ENCODE measurements around the gene CCL18.
"Not testable (repeated sequence)": the region's sequence is repeated elsewhere in the genome, so short reads cannot be mapped to it uniquely, and the experiment has no call there.

CCL18 gene, protein sequence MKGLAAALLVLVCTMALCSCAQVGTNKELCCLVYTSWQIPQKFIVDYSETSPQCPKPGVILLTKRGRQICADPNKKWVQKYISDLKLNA

DNA sequence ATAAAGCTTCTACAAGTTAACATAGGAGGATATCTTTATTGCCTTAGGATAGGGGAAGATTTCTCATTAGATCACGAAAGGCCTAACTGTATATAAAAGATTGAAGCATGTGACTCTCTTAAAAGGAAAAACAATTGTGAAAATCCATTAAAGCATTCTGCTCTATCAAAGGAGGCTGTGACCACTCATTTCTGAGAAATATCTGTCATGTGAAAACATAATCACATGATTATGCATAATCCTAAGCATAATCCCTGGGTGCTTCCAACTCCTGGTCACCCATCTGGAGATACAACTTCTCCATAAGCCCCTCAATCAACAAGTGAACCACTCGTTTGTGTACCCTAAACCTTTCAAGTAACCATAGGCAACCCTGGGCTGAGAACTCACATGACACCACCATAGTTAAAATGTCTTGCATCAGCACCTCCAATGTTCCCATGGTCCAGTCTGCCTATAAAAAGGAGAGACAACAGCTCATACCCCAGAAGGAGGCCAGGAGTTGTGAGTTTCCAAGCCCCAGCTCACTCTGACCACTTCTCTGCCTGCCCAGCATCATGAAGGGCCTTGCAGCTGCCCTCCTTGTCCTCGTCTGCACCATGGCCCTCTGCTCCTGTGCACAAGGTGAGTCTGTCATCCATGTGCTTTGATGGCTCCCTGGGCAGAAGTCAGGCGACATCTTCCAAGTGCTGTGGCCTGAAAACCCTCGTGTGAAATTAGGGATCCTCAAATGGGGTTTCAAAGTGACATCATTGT lies at the start of gene CCL18:
CCL18 (plus strand) TSS at position 487 of the 756 bp plus-strand sequence; CDS start at position 558, 71 bp downstream.
- no peak for DNase-seq

DNA sequence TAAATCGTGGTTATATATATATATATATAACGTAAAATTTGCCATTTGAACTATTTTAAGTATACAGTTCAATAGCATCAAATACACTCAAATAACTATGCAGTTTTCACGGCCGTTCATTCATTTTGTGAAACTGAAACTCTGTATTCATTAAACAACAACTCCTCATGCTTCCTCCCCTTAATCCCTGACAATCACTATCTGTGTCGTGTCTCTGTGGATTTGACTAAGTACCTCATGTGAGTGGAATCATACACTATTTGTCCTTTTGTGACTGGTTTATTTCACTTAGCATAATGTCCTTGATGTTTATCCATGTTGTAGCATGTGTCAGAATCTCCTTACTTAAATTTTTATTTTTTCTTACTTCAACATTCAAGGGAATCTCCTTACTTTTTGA lies 49.1 kb upstream of the CCL18 start:
- DNase-seq, result no peak

DNA sequence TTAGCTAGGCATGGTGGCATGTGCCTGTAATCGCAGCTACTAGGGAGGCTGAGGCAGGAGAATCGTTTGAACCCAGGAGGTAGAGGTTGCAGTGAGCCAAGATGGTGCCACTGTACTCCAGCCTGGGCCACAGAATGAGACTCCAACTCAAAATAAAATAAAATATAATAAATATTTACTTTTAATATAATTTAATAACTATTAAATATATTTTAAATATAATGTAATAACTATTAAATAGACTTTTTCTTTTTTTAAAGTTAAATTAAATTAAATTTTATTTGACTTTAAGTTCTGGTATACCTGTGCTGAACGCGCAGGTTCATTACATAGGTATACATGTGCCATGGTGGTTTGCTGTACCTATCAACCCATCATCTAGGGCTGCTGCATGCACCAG lies 48.2 kb upstream of the CCL18 start:
- DNase-seq, result not testable (repeated sequence)

DNA sequence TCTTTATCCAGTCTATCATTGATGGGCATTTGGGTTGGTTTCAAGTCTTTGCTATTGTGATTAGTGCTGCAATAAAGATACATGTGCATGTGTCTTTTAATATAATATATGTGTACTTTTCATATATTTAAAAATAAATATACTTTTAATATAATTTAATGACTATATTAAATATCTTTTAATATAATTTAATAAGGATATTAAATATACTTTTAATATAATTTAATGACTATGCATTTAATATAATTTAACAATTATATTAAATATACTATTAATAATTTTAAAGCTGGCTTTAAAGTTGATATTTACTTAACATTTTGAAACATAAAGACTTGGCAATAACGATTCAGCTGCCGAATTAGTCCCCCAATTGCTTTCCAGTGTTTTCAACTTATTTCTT lies 47.5 kb upstream of the CCL18 start:
- no peak for DNase-seq

DNA sequence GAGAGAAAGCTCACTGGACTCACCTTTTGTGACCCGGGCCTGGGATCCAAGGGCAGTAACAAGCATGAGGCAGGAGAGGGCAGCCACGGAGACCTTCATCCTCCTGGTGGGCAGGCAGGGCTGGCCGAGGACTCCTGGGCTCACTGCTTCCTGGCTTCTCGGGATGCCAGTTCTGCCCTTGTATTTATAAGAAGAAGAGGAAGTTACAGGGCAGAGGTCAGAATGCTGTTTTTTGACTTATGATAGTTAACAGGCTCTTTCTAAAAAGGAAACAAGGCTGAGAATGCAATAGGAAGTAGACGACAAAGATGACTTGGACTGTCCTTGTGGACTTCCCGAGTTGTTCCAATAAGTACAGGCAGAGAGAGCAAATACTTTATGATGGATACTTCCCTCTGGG lies 46.3 kb upstream of the CCL18 start, which contains the start of gene CCL23:
CCL23 (minus strand) TSS at position 174 of the 400 bp plus-strand sequence; CDS start at position 99, 75 bp downstream.
- DNase-seq, result no peak

DNA sequence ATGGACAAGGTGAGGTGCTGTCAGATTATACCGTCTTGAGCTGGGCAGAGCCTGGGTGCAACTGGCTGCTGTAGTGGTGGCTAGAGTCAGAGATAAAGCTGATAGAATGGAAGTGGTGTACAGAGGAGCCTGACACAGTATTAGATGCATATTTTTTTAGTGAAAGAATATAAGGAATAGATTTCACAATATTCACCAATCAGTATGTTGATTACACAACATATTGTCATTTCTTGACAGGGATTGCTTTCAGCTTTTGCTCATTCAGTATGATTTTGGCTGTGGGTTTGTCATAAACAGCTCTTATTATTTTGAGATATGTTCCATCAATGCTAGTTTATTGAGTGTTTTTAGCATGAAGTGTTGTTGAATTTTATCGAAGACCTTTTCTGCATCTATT lies 44.6 kb upstream of the CCL18 start:
- DNase-seq, result no peak

DNA sequence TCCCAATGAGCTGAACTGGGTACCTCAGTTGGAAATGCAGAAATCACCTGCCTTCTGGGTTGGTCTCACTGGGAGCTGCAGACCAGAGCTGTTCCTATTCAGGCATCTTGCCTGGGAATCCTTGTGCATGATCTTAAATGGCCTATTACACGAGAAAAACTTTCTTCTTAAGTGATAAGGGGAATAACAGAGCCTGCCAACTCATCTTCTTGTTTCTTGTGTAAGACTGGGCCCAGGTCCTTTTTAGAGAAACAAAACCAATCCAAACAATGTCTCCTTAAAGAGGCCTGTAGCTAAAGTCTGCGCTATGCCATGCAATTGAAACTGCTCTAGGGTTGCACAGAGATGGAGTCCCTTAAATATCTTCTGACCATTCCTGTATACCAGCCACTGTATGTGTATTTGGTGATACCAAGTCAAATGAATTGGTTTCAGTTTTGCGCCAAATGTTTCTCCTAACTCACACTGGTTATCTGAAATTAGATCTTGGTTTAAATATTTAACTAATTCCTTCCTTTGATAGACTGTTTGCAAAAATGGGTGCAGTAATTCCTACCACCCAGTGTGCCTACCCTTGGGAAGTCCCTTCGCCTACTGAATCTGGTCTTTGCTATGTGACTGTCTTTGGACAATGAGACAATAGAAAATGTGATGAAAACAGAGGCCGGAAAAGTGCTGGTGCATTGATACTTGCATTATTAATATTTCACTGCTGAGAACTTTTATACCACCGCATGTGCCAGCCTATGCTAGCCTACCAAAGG lies 39.8 kb upstream of the CCL18 start:
- DNase-seq, result no peak

DNA sequence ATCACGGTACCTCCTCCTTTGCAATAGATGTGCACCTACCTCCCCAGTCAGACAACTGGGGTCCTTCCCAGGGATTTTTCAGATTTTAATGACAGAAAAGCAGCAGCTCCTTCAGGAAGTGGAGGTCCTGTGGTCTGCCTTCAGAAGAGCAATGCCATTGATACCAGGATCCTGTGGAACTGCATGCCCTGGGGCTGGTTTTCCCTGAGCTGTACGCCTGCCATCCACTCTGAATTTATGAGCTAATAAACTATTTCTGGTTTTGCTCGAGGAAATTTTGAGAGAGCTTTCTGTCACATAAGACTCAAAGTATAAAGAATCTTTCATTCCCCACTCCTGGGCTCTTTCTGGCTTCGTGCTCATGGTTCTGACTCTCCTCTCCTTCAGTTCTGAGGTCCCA lies 36.3 kb upstream of the CCL18 start:
- no peak for DNase-seq

DNA sequence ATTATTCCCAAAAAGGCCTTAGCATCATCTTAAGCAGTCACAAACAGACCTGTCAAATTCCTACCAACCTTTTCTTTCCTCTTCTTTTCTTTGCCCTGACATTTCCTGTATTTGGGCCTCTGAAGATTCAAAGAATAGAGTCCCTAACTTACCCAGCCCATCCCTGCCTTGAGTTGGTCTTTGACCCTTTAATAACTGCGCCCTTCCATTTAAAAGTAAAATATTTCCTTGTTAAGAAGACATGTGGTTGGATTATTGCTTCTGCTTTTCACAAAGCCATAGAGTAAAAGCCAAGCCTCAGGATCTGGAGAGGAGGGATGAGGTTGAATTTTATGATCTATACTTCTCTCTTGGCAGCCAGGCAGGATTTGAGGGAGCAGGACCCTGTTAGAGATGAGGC lies 33.1 kb upstream of the CCL18 start:
- no peak for DNase-seq

DNA sequence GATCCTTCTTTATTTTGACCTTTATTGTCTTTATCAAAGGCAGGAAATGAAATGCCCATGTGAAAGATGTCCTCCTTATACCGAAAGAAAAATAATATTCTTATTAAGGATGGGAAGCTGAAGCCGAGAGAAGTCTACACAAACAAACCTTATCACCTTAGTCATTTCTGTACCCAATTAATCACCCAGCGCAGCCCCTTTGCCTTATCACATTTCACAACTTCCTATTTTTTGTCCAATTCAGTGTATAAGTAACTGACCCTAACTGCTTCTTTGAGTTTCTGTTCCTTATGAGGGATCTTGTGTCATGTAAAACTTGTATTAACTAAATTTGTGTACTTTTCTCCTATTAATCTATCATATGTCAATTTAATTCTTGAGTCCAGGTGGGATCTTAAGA lies 29.9 kb upstream of the CCL18 start:
- DNase-seq, result no peak

DNA sequence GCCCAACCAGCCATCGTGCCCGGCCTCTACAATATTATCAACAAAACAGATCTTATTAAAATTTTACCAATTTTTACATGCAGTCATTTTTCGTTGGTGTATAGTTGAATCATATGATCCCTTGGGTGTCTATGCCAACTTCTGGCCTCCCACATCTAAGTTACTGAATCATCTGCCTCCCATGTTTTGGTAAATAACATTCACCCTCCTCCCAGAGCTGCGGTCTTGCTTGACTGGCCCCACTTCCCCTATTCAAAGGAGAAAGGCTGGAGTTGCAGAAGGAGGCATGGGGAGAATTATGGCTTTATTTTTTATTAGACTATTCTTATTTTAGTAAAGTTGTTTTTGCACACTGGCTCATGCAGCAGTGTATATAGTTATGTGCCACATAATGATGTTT lies 27.8 kb upstream of the CCL18 start:
- no peak for DNase-seq

DNA sequence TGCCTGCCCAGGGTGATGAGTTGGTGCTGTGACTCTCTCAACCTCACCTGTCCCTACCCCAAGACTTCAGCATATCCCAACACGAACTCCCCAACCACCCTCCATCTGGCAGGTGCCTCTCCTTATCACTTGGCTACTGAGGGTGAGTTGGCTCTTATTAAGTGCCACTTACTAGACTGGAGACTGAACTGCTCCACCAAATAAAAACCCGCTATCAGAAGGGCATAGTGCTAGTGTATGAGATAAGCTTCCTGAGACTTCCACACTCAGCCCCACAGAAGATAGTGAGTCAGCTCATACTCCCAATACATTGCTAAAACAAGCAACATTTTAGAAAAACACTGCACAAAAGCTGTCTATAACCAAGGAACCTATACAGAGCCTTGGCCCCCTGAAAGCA lies 16.0 kb upstream of the CCL18 start:
- no peak for DNase-seq

DNA sequence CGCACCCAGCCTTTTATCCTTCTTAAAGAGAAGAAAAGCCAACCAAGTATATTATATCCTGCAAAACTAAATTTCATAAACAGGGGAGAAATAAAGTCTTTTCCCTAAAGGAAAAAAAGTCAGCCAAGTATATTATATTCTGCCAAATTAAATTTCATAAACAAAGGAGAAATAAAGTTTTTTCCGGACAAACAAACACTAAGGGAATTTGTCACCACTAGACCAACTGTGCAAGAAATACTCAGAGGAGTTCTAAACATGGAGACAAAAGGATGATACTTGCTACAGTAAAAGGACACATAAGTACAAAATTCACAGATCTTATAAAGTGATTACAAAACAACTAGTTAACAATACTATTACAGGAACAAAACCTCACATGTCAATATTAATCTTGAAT lies 14.4 kb upstream of the CCL18 start:
- no peak for DNase-seq

DNA sequence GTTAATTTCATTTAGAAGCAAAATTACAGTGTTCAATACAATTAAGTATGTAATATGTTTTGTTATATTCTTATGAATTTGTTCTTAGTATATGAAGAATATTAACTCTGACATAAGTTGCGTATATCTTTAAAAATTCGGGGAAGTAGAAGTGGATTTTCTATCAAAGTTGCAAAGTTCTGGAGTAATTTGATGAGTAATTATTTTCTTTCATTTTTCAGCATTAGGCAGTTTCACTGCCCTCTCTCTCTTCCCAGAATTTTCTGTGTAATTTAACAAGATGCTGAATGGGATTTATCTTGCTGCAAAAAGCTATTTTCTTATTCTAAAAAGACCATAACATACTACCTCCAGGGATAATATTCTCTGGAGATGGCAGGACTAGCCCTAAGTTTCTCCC lies 8.9 kb upstream of the CCL18 start:
- no peak for DNase-seq

DNA sequence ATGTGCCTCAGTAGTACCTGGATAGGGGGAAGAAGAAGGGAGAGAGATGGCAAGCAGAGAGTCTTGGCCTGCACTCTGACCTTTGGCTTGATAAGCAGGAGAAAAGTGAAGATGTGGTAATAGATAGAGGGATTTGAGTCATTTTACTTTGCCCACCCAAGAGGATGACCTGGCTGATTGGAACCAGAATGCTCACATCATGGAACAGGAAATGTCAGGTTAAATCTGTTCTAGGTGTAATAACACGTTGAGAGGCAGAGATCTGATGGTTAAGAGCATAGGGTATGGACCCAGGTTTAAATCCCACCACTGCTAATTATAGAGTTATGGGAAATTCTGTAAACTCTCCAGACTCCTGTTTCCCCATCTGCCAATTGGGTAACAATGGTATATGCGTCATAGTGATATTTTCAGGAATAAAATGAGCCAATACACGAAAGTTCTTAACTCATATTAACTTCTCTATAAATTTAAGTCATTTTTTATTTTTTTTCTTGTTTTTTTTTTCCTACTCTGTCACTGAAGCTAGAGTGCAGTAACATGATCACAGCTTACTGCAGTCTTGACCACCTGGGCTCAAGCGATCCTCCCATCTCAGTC lies 8.1 kb upstream of the CCL18 start:
- DNase-seq, result no peak

DNA sequence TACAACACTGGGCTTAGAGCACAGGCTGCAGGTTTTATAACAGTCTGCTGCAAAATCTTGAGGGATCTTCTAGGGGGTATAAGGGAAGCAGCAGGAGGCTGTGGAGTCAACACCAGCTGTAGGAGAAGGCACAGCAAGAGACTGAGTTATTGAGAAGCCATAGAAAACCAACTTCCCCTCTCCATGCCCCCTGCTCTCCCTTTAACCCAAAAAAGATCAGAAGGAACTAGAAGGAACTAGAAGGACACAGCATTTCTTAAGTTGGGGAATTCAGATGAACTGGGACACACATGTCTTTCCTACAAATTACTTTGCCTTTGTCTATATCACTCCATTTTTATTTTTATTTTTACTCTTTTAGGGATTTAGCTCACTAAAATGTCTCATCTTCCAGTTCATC lies 6.2 kb upstream of the CCL18 start:
- no peak for DNase-seq

DNA sequence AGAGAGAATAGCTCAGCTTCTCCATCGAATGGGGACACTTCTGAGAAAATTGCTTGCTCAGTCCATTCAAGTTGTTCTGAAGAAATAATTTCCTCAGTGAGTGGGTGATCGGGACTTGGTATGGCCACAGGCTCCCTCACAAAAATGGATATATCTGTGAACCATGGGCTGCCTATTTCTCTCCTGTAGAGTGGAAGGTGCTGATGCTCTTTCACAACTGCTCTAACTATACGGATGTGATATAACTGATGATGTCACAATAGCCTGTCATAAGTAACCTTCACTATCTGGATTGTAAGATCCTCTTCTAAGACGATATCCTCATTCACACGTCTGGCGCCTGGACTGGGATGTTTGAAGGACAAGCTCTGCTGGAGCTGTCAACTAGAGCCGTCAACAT lies 4.7 kb upstream of the CCL18 start:
- no peak for DNase-seq

DNA sequence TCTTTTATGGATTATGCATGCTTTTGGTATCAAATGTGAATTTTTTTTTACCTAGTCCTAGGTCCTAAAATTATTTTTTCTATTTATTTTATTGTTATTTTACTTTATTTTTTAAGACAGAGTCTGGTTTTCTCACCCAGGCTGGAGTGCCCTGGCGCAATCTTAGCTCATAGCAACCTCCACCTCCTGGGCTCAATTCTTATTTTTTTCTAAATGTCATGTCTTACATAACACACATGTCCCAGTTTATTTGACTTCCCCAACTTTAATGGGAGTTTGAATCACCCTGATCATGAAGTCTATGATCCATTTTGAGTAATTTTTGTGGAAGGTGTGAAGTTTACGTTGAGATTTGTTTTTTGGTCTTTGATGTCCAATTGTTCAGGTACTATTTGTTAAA lies 3.3 kb upstream of the CCL18 start:
- no peak for DNase-seq

DNA sequence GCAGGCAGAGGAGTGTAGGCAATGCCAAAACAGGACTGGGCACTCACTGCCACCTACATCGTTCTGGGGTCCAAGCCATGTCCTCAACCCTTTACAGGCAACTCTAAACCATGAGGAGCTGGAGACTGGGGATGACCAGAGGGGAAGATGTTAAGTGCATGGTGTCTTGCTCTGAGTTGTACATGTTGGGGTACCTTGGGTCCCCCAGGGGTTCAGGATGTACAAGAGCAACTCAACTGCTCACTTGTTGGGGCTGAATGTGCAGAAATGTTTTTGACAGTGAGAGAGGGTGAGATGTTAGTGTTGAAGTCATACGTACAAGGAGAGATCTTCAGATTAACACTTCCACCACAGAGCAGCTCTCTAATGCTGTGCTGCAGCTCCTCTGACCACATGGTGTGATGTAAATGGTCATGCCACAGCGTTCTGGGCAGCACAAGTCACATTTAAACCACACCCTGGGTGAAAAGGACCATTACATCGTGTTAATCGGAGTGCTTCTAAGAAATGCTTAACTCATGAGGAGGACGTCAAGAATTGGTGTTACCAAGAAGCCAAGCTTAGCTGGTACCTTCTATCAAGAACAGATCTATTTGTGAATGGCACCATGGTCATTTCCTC lies 2.4 kb downstream of the CCL18 start:
- DNase-seq, result no peak

DNA sequence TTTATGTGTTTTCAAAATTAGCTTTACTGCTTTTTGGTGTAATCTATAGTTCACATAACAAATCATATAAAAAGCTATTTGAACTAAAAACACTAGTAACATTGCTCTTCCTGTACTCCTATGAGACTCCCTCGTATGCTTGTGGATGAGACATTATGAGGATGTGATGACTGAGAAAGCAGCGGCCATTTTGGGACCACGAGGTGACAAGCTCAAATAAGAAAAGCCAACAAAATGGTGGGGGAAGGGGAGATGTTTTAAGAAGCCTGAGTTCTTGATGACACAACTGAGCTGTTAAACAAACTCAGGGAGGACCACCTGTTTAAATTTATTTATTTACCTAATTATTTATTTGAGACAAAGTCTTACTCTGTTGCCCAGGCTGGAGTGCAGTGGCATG lies 4.5 kb downstream of the CCL18 start:
- no peak for DNase-seq

DNA sequence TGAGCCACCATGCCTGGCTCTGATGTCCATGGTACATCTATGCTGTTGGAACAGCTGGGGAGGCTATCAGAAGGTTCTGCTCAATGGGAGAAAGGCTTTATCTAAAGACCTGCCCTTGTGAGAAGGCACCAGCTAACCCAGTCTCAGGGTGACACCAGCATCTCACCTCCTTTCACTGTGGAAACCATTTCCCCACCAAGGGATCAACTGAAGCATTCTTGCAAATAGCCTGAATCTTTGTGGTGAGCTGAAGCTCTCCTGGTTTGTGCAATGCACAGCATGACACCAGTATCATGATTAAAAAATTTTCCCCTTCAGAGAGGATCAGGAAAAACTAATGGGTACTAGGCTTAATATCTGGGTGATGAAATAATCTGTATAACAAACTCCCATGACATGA lies 5.1 kb downstream of the CCL18 start:
- DNase-seq, result no peak

DNA sequence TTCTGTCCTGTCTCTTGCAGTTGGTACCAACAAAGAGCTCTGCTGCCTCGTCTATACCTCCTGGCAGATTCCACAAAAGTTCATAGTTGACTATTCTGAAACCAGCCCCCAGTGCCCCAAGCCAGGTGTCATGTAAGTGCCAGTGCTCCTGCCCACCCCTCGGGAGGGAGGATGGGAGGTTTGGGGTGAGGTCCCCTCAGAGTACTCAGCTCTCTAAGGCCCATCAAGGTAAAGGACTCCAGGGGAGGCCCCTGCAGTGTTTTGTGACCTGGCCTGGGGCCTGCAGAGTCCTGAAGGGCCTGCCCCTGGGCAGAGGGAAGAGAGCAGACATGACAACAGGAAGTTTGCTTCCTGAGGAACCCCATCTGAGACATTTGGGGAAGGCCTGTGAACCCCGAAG lies 6.4 kb downstream of the CCL18 start:
- DNase-seq, result no peak

DNA sequence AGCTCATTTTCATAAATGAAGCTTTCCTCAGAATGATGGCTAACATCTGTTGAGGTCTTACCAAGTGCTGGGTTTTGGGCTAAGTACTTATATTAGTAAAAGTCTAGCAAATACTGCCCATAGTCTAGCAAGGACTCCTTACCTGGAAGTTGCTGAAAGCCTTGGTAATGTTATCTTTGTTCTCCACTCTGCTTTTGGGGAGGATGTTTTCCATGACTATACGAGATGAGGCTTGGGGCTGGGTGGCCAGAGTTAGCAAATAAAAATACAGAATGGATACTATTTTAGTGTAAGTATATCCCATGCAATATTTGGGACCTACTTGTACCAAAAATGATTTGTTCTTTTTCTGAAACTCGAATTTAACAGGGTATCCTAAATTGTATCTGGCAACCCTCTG lies 7.7 kb downstream of the CCL18 start:
- no peak for DNase-seq

Measured in NCI-H748 treated with DMSO at 0.1 percent for 48 hours (cell line).